Cardiac fibroblast (primary cell): Measurements from ENCODE around the gene ZNF322.
A peak's percentile ranks its signal among the peaks of the same experiment; 100 is the strongest.
"Not testable (repeated sequence)": the region's sequence is repeated elsewhere in the genome, so short reads cannot be mapped to it uniquely, and the experiment has no call there.

ENCODE experiments used
- DNase-seq, 2 donors: peaks; one replicate each; pipeline versions ENCODE4 v3.0.0 to v3.0.0-alpha.2; 2010; ENCODE audit warnings: low read depth in 2 of 2
- H3K4me3 ChIP-seq, 2 donors: replicated peaks in 1 of 2; 1 replicate in 1 of 2; 2 replicates in 1 of 2; pipeline ENCODE4 v1.5.1; 2011; ENCODE audit warnings: low read depth in 2 of 2, low read length in 2 of 2, mild to moderate bottlenecking in 2 of 2, moderate library complexity in 1 of 2
- TF ChIP-seq, protein P1 (sequence below): IDR thresholded peaks from one replicate; pipeline ENCODE4 v1.5.1; 2011; ENCODE audit warnings: low read depth, mild to moderate bottlenecking, low read length, inconsistent platforms

ZNF322 gene, protein sequence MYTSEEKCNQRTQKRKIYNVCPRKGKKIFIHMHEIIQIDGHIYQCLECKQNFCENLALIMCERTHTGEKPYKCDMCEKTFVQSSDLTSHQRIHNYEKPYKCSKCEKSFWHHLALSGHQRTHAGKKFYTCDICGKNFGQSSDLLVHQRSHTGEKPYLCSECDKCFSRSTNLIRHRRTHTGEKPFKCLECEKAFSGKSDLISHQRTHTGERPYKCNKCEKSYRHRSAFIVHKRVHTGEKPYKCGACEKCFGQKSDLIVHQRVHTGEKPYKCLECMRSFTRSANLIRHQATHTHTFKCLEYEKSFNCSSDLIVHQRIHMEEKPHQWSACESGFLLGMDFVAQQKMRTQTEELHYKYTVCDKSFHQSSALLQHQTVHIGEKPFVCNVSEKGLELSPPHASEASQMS

DNA sequence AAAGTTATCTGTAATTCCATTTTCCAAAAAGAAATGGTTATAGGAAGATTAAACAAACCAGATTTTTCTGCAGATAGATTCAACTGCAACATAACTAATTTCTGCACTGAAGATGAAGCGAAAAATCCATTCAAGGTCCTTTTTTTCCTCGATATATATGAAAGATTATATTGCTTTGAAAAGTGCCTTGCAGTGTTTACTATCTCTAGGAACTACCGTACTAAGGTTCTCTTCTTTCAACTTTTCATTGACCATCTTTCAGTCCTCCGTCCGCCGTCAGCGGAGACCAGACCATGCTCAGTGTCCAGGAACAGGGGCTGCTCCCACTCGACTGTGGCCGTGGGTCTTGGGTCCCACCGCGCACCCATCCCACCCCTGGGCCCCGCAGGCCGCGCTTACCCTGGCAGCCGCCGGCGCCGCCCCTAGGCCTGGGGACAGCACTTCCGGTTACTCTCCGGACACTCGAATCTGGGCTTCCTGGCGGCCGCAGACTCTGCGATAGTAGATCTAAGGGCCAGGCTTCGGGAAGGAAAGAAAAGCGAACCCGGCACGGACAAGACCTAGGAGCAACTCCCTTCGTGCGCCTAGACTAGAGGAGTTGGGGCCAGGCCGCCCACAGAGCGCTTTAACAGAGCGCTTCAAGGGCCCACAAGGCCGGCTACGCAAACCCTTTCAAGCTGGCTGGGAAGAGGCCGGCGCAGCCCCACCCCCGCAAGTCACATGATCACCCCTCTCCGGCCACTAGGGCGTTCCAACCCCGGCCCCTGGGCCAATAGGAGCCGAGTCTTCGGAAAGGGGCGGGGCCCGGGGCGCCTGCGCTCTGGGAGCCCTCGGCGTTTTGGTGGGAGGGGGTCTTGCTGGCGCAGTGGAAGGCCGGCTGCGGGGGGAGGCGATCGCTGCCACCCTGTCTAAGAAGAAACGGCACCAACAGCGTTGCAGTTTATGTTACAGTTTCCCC lies at the start of gene ZNF322:
ZNF322 (minus strand) TSS at position 705 of the 958 bp plus-strand sequence. CDS start 21,193 bp downstream, outside the sequence.
- peak; percentile 92 to 95 for DNase-seq
- TF ChIP-seq, protein P1, sequence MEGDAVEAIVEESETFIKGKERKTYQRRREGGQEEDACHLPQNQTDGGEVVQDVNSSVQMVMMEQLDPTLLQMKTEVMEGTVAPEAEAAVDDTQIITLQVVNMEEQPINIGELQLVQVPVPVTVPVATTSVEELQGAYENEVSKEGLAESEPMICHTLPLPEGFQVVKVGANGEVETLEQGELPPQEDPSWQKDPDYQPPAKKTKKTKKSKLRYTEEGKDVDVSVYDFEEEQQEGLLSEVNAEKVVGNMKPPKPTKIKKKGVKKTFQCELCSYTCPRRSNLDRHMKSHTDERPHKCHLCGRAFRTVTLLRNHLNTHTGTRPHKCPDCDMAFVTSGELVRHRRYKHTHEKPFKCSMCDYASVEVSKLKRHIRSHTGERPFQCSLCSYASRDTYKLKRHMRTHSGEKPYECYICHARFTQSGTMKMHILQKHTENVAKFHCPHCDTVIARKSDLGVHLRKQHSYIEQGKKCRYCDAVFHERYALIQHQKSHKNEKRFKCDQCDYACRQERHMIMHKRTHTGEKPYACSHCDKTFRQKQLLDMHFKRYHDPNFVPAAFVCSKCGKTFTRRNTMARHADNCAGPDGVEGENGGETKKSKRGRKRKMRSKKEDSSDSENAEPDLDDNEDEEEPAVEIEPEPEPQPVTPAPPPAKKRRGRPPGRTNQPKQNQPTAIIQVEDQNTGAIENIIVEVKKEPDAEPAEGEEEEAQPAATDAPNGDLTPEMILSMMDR, result no peak
- peak within 1 kb of the TSS; percentile 55 to 89 for H3K4me3 ChIP-seq

DNA sequence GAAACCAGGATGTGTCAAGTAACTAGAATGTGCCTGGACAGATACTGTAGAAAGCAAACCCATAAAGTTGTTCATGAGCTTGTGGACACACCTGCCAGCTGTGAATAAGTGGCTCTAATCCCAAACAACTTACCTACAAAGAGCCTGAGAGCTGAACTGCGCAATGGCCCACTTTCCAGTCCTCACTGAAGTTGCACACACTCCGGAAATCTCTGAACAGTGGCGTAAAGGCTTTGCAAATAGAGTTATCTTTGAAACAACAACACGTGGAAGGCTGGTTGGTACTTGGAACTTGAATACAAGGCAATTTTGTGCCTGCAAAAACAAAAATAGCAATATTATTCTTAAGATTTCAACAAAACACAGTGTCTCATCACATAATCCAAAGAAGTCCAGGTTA lies 46.2 kb upstream of the ZNF322 start:
- not testable (repeated sequence) for H3K4me3 ChIP-seq, DNase-seq

DNA sequence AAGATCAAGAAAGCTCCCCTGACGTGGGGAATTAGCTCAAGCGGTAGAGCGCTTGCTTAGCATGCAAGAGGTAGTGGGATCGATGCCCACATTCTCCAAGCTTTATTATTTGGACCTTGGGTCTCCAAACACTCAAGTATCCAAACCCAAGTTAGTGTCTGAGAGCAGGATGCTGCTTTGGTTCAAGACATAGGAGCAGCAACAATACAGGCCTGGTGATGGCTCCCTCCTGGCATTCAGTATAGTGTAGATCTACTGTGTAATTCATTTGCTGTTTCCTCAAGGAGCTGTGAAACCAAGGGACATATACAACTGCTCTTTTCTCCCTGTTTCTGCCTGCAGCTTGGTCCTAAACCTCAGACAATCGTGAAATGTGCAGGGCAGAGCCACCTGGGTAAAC lies 45.8 kb upstream of the ZNF322 start:
- H3K4me3 ChIP-seq, DNase-seq: not testable (repeated sequence)

DNA sequence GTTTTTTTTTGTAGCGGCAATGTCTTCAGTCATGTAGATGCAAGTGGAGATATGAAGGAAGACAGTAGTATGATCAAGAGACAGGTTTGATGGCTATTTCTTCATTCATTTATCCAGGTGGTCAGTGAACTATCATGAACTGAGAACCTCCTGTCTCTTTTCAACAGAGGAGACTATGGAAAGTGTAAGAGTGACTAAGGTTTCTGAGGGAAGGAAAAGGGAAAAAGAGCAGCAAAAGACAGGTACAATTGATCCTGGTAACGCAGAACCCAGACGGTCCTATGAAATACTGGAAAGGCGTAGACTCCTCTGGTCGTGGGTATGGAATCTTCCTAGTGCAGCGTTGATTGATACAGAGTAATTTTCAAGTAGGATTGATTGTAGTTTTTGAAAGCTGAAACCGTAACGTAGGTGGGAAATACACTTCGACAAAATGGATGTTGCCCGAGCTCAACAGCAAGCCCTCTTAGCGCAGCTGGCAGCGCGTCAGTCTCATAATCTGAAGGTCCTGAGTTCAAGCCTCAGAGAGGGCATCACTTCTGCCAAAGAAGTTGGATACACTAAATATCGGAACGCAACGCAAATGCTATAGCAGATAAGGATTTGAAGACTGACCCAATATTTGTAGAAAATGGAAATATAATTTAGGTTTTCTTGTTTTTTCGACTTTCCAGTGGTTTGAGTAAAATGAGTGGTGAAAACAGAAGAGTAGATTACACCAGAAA lies 41.6 kb upstream of the ZNF322 start:
- DNase-seq, H3K4me3 ChIP-seq: not testable (repeated sequence)

DNA sequence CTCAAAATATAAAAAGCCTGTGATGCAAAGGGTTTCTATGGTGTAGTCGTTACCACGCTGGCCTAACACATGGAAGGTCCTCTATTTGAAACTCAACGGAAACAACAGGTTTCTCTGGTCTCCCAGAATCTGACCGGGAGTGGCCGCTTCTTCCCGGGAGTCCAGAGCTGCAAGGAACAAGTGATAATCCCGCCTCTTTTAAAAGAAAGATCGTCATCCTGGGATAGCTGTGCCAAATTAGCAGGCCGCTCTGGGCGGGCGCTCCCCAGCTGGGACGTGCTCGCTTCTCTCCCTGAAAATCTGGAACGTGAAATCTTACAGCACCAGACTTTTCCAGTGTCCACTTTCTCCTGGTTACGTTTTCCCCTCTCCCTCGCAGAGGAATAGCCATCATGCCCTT lies 38.0 kb upstream of the ZNF322 start:
- DNase-seq, H3K4me3 ChIP-seq: not testable (repeated sequence)

DNA sequence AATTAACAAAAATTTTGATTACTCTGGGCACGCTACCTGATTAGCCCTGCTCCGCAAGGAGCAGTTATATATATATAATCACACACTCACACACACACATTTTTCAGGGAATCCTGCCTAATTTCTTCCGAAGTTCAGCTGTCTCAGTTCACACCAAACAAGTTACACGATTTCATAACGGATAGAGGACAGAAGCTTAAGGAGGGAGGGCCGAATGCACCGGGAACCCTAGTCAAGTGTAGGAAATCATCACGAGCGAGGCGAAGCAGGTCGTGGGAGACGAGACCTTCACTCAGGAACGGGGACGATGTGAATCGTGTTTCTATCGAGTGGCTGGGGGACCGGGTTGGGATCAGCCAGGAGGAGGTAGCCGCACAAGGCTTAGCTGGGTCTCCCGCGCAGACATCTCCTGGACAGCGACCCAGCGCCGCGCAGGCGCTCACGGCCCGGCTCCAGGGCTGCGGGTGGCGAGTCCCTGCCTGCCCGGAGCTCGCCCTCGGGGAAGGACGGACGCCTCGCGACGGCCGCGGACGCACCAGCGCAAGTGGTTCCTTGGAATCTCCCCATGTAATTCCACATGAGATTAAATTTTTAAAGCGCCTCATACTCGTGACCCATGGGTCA lies 29.9 kb upstream of the ZNF322 start:
- not testable (repeated sequence) for DNase-seq, H3K4me3 ChIP-seq

DNA sequence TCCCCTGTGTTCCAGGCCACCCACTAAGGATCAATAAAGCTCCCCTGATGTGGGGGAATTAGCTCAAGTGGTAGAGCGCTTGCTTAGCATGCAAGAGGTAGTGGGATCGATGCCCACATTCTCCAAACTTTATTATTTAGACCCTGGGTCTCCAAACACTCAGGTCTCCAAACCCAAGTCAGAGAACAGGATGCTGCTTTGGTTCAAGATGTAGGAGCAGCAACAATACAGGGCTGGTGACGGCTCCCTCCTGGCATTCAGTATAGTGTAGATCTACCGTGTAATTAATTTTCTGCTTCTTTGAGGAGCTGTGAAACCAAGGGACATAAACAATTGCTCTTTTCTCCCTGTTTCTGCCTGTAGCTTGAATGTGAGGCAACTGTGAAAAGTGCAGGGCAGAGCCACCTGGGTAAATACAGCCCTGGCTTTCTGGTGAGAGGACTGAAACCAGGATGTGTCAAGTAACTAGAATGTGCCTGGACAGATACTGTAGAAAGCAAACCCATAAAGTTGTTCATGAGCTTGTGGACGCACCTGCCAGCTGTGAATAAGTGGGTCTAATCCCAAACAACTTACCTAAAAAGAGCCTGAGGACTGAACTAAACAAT lies 23.0 kb upstream of the ZNF322 start:
- DNase-seq, H3K4me3 ChIP-seq: not testable (repeated sequence)

DNA sequence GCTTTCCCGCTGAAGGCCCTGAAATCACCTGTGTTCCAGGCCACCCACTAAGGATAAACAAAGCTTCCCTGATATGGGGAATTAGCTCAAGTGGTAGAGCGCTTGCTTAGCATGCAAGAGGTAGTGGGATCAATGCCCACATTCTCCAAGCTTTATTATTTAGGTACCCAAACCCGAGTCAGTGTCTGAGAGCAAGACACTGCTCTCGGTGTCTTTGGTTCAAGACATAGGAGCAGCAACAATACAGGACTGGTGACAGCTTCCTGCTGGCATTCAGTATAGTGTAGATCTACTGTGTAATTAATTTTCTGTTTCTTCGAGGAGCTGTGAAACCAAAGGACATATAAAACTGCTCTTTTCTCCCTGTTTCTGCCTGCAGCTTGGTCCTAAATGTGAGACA lies 13.7 kb upstream of the ZNF322 start:
- H3K4me3 ChIP-seq, DNase-seq: not testable (repeated sequence)

DNA sequence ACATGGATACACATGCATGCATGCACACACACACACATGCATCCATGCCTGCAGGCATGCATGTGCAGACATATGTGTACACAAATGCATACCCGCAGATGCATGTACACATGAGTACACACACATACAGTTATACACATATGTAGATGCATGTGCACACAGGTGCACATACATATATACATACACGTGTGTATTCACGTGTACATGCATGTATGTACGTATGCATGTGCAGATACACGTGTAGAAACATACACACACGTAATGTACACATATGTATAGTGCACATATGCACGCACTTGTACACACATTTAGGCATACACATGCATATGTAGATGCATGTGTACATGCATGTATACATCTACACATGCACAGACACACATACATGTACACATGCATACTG lies 11.0 kb upstream of the ZNF322 start:
- H3K4me3 ChIP-seq, DNase-seq: not testable (repeated sequence)

DNA sequence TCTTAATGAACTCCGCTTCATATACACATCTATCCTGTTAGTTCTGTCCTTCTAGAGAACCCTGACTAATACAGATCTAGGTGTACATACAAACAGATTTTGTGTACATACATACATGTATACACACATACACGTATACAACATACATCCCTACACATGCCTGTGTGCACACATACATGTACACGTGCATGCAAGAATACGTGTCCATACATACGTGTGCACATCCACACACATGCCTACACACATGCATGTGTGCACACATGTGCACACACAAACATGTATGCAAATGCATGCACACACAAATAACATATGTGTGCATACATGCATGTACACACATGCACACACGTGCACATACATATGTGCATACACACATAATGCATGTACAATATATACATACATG lies 10.5 kb upstream of the ZNF322 start:
- not testable (repeated sequence) for H3K4me3 ChIP-seq, DNase-seq

DNA sequence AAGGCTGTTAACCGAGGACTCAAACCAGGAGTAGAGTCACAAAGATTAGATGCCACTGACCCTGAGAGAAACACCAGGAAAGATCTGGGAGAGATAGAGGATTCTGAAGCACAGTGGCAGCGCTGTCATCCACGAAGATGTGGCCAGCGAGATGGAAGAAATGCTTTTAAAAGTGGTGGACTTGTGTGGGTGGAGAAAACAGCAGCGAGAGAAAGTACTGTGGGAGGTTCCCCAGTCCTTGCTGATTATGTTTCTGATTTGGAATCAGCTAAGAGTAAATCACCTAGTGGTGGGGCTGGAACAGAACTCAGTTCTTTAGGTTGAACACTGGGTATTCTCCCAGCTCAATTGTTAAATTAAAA lies 435 bp upstream of the ZNF322 start:
- H3K4me3 ChIP-seq, result peak overlapping the region; percentile 55 to 89
- peak; percentile 25 to 39 for DNase-seq
- TF ChIP-seq, protein P1, result no peak
